HCT116 (cell line): ENCODE measurements around the gene CDKN1C. TPM values are rescaled to one million over a fixed set of nuclear protein-coding genes. Genes with fewer than 3 reads are reported as not detected.

Experiments used
- ATAC-seq: fragments of 200-7000 bp; cut with Tn5 transposase; 2 replicates; pipeline ENCODE4 v1.9.1; 2020; ENCODE audit warnings: mild to moderate bottlenecking, moderate library complexity
- BruUV-seq: library from RNA; stranded (reverse); fragments of 400-500 nt; replicated peaks from 2 replicates; lab custom pipeline; 2021; lab: Mats Ljungman, UMichigan
- CTCF ChIA-PET: fragments of 300-600 bp; sonication (Branson Sonifier 250); formaldehyde crosslinking; loops from one replicate; lab custom pipeline; 2021; ENCODE audit warnings: antibody characterized with exemption; lab: Charles Lee
- POLR2A ChIA-PET: fragments of 300-600, 350-600 bp; sonication (Branson Sonifier 250); formaldehyde crosslinking; loops from one replicate; lab custom pipeline; 2021; ENCODE audit warnings: antibody characterized with exemption; lab: Charles Lee
- RAD21 ChIA-PET, 2 experiments: fragments of 300-600 bp; sonication (Branson Sonifier 250); formaldehyde crosslinking; loops; one replicate each; lab custom pipeline; 2023; ENCODE audit warnings: low total read pairs in 2 of 2; ENCODE audit not compliant: uncharacterized antibody in 2 of 2, unreplicated experiment in 2 of 2, low non-redundant PET in 1 of 2; lab: Charles Lee
- DNase-seq: peaks from one replicate; pipeline ENCODE4 v3.0.0-alpha.2; 2010; ENCODE audit warnings: low read depth, low spot score
- H2AFZ ChIP-seq: fragments of 200-600 bp; shearing (Covaris generic), sonication (generic); 2 replicates; pipeline ENCODE4 v1.6.1; 2017; ENCODE audit warnings: low read depth, mixed run types, mixed read lengths, antibody characterized with exemption, low read length; ENCODE audit not compliant: poor library complexity, severe bottlenecking
- H3K27ac ChIP-seq: 2 replicates; pipeline ENCODE4 v1.5.1; 2012; ENCODE audit warnings: low read depth, low read length
- H3K27me3 ChIP-seq: fragments of 200-600 bp; sonication (generic); 2 replicates; pipeline ENCODE4 v1.6.1; 2016; ENCODE audit warnings: mixed run types, low read length, mixed read lengths; ENCODE audit not compliant: insufficient read depth
- H3K36me3 ChIP-seq, 2 experiments: fragments of 200-500 bp in 1 of 2; fragments of 200-600 bp in 1 of 2; sonication (Bioruptor generic) in 1 of 2; sonication (generic) in 1 of 2; 2 replicates each; pipeline versions ENCODE4 v1.5.1 to v1.6.1; 2014 to 2016; ENCODE audit warnings: low read length in 2 of 2, inconsistent platforms in 1 of 2, mixed read lengths in 1 of 2, mixed run types in 1 of 2; ENCODE audit not compliant: insufficient read depth in 2 of 2, control insufficient read depth in 1 of 2
- H3K4me1 ChIP-seq, 2 experiments: fragments of 200-600 bp in 1 of 2; sonication (generic) in 1 of 2; 2 replicates each; pipeline versions ENCODE4 v1.5.1 to v1.6.1; 2012 to 2017; ENCODE audit warnings: low read length in 2 of 2, inconsistent platforms in 1 of 2, mild to moderate bottlenecking in 1 of 2, mixed read lengths in 1 of 2, mixed run types in 1 of 2, moderate library complexity in 1 of 2; ENCODE audit not compliant: insufficient read depth in 2 of 2, control insufficient read depth in 1 of 2
- H3K4me2 ChIP-seq: fragments of 200-600 bp; sonication (generic); 2 replicates; pipeline ENCODE4 v1.6.1; 2017; ENCODE audit warnings: mixed run types, low read length, mixed read lengths
- H3K4me3 ChIP-seq, 2 experiments: fragments of 200-600 bp in 1 of 2; sonication (generic) in 1 of 2; replicated peaks in 1 of 2; 2 replicates each; pipeline ENCODE4 v1.5.1; 2011 to 2016; ENCODE audit warnings: low read length in 2 of 2, control low read depth in 1 of 2, low read depth in 1 of 2, mild to moderate bottlenecking in 1 of 2, mixed read lengths in 1 of 2, mixed run types in 1 of 2
- H3K79me2 ChIP-seq: fragments of 200-600 bp; sonication (generic); 2 replicates; pipeline ENCODE4 v1.6.1; 2017; ENCODE audit warnings: mild to moderate bottlenecking, mixed run types, low read length, moderate library complexity, mixed read lengths; ENCODE audit not compliant: insufficient read depth
- H3K9ac ChIP-seq: fragments of 200-600 bp; sonication (generic); 2 replicates; pipeline ENCODE4 v1.6.1; 2016; ENCODE audit warnings: low read length, mixed read lengths
- H3K9me2 ChIP-seq: fragments of 200-600 bp; sonication (generic), shearing (Covaris generic); 2 replicates; pipeline ENCODE4 v1.6.1; 2017; ENCODE audit warnings: mixed run types, mild to moderate bottlenecking, moderate library complexity; ENCODE audit not compliant: insufficient read depth
- H3K9me3 ChIP-seq, 2 experiments: fragments of 200-500 bp in 1 of 2; fragments of 200-600 bp in 1 of 2; sonication (Bioruptor generic) in 1 of 2; sonication (generic) in 1 of 2; 2 replicates each; pipeline ENCODE4 v1.6.1; 2014 to 2017; ENCODE audit warnings: low read length in 2 of 2, mixed read lengths in 2 of 2, inconsistent platforms in 1 of 2, low read depth in 1 of 2, mild to moderate bottlenecking in 1 of 2, mixed run types in 1 of 2, moderate library complexity in 1 of 2; ENCODE audit not compliant: control insufficient read depth in 1 of 2, insufficient read depth in 1 of 2
- H4K20me1 ChIP-seq: fragments of 200-600 bp; sonication (generic), shearing (Covaris generic); 2 replicates; pipeline ENCODE4 v1.6.1; 2017; ENCODE audit warnings: mixed run types, mild to moderate bottlenecking, moderate library complexity; ENCODE audit not compliant: insufficient read depth
- CTCF ChIP-seq, 3 experiments: fragments of 200-600 bp in 1 of 3; sonication (generic) in 1 of 3; IDR thresholded peaks in 2 of 3; conservative IDR thresholded peaks in 1 of 3; 2 replicates each; pipeline ENCODE4 v1.5.1; 2012 to 2017; ENCODE audit warnings: low read depth in 2 of 3, low read length in 2 of 3, antibody characterized with exemption in 1 of 3, borderline replicate concordance in 1 of 3, control low read depth in 1 of 3, mild to moderate bottlenecking in 1 of 3, mixed read lengths in 1 of 3, mixed run types in 1 of 3, moderate library complexity in 1 of 3; ENCODE audit not compliant: insufficient read depth in 1 of 3
- SRF ChIP-seq: IDR thresholded peaks from 2 replicates; pipeline ENCODE4 v1.6.1; 2012; ENCODE audit warnings: low read depth
- ZFX ChIP-seq: fragments of 450-650 bp; IDR thresholded peaks from 2 replicates; pipeline ENCODE4 v1.6.1; 2017
- intact Hi-C: fragments of 100-400 bp; cut with micrococcal nuclease; formaldehyde crosslinking; loops from 2 replicates; pipeline ENCODE4 v1.10.0; 2022
- total RNA-seq: library from RNA; stranded (reverse); gene quantifications from one replicate; pipeline ENCODE4 v1.2.1, GENCODE V29; 2021; ENCODE audit not compliant: unreplicated experiment

CDKN1C gene
- total RNA-seq, 1 experiment from 2014 or later: 24.0 TPM

DNA sequence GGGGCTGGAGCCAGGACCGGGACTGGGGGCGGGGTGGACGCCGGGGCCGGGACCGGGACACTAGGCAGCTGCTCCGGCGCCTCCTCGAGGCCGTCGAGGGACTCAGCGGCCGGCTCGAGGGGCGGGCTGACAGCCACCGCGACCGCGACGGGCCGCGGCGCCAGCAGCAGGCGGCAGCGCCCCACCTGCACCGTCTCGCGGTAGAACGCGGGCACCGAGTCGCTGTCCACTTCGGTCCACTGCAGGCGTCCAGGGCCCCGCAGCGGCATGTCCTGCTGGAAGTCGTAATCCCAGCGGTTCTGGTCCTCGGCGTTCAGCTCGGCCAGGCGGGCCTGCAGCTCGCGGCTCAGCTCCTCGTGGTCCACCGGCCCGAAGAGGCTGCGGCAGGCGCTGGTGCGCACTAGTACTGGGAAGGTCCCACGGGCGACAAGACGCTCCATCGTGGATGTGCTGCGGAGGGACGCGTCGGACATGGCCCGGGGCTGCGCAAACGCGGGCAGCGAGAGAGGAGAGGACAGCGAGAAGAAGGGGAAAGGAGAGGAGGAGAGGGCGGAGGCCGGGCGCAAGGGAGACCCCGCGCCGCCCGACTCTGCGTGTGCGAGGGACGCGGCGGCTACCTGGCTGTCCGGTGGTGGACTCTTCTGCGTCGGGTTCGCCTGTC is 428 bp downstream of the CDKN1C start:
- Histone ChIP-seq H3K79me2 (no peaks in the 10 kb centered on the region), H3K4me2 (peak overlapping the region; percentile 95), H3K27me3 (no peaks in the 10 kb centered on the region), H3K9ac (peak overlapping the region; percentile 38; the same call in 1 of the 2 replicates), H3K27ac (peak overlapping the region; percentile 61; the same call in 1 of the 2 replicates), H2AFZ (no peak overlapping the region), H3K36me3 (no peaks in the 10 kb centered on the region), H3K9me2 (no peaks in the 10 kb centered on the region), H3K9me3 (no peaks in the 10 kb centered on the region), H3K4me3 (peak overlapping the region; percentile 55 to 63), H4K20me1 (no peaks in the 10 kb centered on the region), H3K4me1 (peaks cover 6 to 32% of the 10 kb centered on the region in 2 experiments)
- no peak for DNase-seq
- BruUV-seq: TSS peak; percentile 81
- peak; percentile 52 for ATAC-seq
- POLR2A ChIA-PET: interaction anchor here (0.6 to 2.4 kb wide), 8 partner anchors 10 to 354 kb away, joined by 3 to 10 read pairs (median 4); partner anchors contain the start of genes KCNQ1OT1 and PHLDA2
- peak in 2 of 3 experiments; percentile 28 to 35; a peak in 3 of 6 replicates for TF ChIP-seq CTCF (IDR thresholded peaks at IDR 0.05 in 2 of 3, conservative IDR thresholded peaks at IDR 0.05 in 1 of 3; ENCODE audit: borderline replicate concordance in 1 of 3, insufficient read depth in 1 of 3, low read depth in 2 of 3, low read length in 2 of 3)
- no peak for TF ChIP-seq SRF
- TF ChIP-seq ZFX: peak; percentile 21; the same call in 1 of the 2 replicates
- RAD21 ChIA-PET: interaction anchor here in 1 of 2 experiments (1.3 kb wide), 1 partner anchor 351 kb away, joined by 6 read pairs; no protein-coding TSS in a partner anchor
- CTCF ChIA-PET: interaction anchor here (1.5 to 13.7 kb wide), 2 partner anchors 206 to 352 kb away, joined by 4 to 337 read pairs; no protein-coding TSS in a partner anchor
- intact Hi-C loops: no loop called here
